ENCODE results near the gene FASTKD2.

FASTKD2 gene

GRCh38 chr2:206765242-206766056, at the start of gene FASTKD2, which contains the start of gene MDH1B:
FASTKD2 (plus strand) TSS chr2:206765606; CDS start chr2:206766694, 1,088 bp downstream.
MDH1B (minus strand) TSS chr2:206765328; CDS start chr2:206765271, 57 bp downstream.
- H3K36me3 ChIP-seq (ENCODE audit: insufficient read depth, low read length): peaks cover 33% of the 10 kb centered on the region; the same call in 1 of the 2 replicates
- peak within 1 kb of the TSS; percentile 91 for H3K9ac ChIP-seq (ENCODE audit: low read length)
- H3F3A ChIP-seq (ENCODE audit: insufficient read depth, low read length): no peaks in the 10 kb centered on the region
- H3K79me2 ChIP-seq (ENCODE audit: insufficient read depth, low read length): peaks cover 17% of the 10 kb centered on the region
- no peaks in the 10 kb centered on the region for H3K9me3 ChIP-seq (ENCODE audit: low read length)
- H3K9me2 ChIP-seq (ENCODE audit: low read depth, low read length): no peaks in the 10 kb centered on the region
- peaks cover 27% of the 10 kb centered on the region for H3K4me1 ChIP-seq (ENCODE audit: insufficient read depth, low read length, severe bottlenecking)
- TF ChIP-seq CTCF (IDR thresholded peaks at IDR 0.05; ENCODE audit: low read length): no peak
- no peak for TF ChIP-seq EZH2 (IDR thresholded peaks at IDR 0.05; ENCODE audit: borderline replicate concordance, low read length)
- H2AFZ ChIP-seq (ENCODE audit: low read length): no peak within 1 kb of the TSS
- no peaks in the 10 kb centered on the region for H4K20me1 ChIP-seq (ENCODE audit: insufficient read depth, low read length)
- H3K4me3 ChIP-seq (ENCODE audit: low read depth, low read length, poor library complexity, severe bottlenecking): peak within 1 kb of the TSS; percentile 93
- H3K27me3 ChIP-seq (ENCODE audit: insufficient read depth, low read length): no peaks in the 10 kb centered on the region
- H3K27ac ChIP-seq (ENCODE audit: low read depth, low read length, poor library complexity, severe bottlenecking): peak within 1 kb of the TSS; percentile 34
- H3K4me2 ChIP-seq (ENCODE audit: low read length): peak within 1 kb of the TSS; percentile 73

- Histone ChIP-seq H2AFZ (ENCODE audit: low read length) (no peak overlapping the region), H4K20me1 (ENCODE audit: insufficient read depth, low read length) (no peaks in the 10 kb centered on the region), H3K4me1 (ENCODE audit: insufficient read depth, low read length, severe bottlenecking) (no peaks in the 10 kb centered on the region), H3F3A (ENCODE audit: insufficient read depth, low read length) (no peaks in the 10 kb centered on the region), H3K9ac (ENCODE audit: low read length) (no peak overlapping the region), H3K27ac (ENCODE audit: low read depth, low read length, poor library complexity, severe bottlenecking) (no peak overlapping the region), H3K9me2 (ENCODE audit: low read depth, low read length) (no peaks in the 10 kb centered on the region), H3K4me3 (ENCODE audit: low read depth, low read length, poor library complexity, severe bottlenecking) (no peak overlapping the region), H3K9me3 (ENCODE audit: low read length) (no peaks in the 10 kb centered on the region), H3K36me3 (ENCODE audit: insufficient read depth, low read length) (no peaks in the 10 kb centered on the region), H3K27me3 (ENCODE audit: insufficient read depth, low read length) (no peaks in the 10 kb centered on the region), H3K4me2 (ENCODE audit: low read length) (no peak overlapping the region), H3K79me2 (ENCODE audit: insufficient read depth, low read length) (no peaks in the 10 kb centered on the region)
- TF ChIP-seq EZH2 (IDR thresholded peaks at IDR 0.05; ENCODE audit: borderline replicate concordance, low read length): no peak
- no peak for TF ChIP-seq CTCF (IDR thresholded peaks at IDR 0.05; ENCODE audit: low read length)
Measured at GRCh38 chr2:206716623-206717022, 48.8 kb upstream of the FASTKD2 start.

- Histone ChIP-seq H4K20me1 (ENCODE audit: insufficient read depth, low read length) (no peaks in the 10 kb centered on the region), H3K9me3 (ENCODE audit: low read length) (no peaks in the 10 kb centered on the region), H3K79me2 (ENCODE audit: insufficient read depth, low read length) (no peaks in the 10 kb centered on the region), H3K9me2 (ENCODE audit: low read depth, low read length) (no peaks in the 10 kb centered on the region), H3K36me3 (ENCODE audit: insufficient read depth, low read length) (no peaks in the 10 kb centered on the region), H3K9ac (ENCODE audit: low read length) (no peak within 1 kb of the TSS), H3K4me2 (ENCODE audit: low read length) (no peak within 1 kb of the TSS), H3K27ac (ENCODE audit: low read depth, low read length, poor library complexity, severe bottlenecking) (no peak within 1 kb of the TSS), H2AFZ (ENCODE audit: low read length) (no peak within 1 kb of the TSS), H3K4me1 (ENCODE audit: insufficient read depth, low read length, severe bottlenecking) (no peaks in the 10 kb centered on the region), H3F3A (ENCODE audit: insufficient read depth, low read length) (no peaks in the 10 kb centered on the region), H3K4me3 (ENCODE audit: low read depth, low read length, poor library complexity, severe bottlenecking) (no peak within 1 kb of the TSS), H3K27me3 (ENCODE audit: insufficient read depth, low read length) (no peaks in the 10 kb centered on the region)
- TF ChIP-seq CTCF (IDR thresholded peaks at IDR 0.05; ENCODE audit: low read length): no peak
- TF ChIP-seq EZH2 (IDR thresholded peaks at IDR 0.05; ENCODE audit: borderline replicate concordance, low read length): no peak
Measured at GRCh38 chr2:206718296-206718695, 47.1 kb upstream of the FASTKD2 start, which contains the start of gene DYTN. DYTN (minus strand) TSS chr2:206718396; CDS start chr2:206718279, 117 bp downstream.

All from OCI-LY1 (cell line).